ENCODE data around the gene GGT6.
"Not testable (repeated sequence)": the region's sequence is repeated elsewhere in the genome, so short reads cannot be mapped to it uniquely, and the experiment has no call there.

The GGT6 gene, protein sequence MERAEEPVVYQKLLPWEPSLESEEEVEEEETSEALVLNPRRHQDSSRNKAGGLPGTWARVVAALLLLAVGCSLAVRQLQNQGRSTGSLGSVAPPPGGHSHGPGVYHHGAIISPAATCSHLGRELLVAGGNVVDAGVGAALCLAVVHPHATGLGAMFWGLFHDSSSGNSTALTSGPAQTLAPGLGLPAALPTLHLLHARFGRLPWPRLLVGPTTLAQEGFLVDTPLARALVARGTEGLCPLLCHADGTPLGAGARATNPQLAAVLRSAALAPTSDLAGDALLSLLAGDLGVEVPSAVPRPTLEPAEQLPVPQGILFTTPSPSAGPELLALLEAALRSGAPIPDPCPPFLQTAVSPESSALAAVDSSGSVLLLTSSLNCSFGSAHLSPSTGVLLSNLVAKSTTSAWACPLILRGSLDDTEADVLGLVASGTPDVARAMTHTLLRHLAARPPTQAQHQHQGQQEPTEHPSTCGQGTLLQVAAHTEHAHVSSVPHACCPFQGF

GRCh38 chr17:4560421-4560820 lies at the start of gene GGT6:
Gene GGT6, minus strand, starts transcription at chr17:4560577. Its CDS starts 56 bp downstream, at chr17:4560521.
- no peak for DNase-seq

DNA sequence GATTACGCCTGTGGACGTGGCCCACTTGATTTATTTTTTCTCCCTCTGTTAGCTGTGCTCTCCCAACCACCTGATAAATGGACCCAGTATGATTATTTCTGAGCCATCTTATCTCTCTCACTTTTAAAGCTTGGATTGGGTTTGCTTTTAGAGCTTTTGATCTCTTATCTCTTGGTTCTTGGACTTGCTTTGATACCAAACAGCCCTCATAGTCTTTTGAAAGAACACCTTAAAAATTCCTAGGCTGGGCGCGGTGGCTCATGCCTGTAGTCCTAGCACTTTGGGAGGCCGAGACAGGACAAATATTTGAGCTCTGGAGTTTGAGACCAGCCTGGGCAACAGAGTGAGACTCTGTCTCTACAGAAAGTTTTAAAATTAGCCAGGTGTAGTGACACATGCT lies 49.8 kb upstream of the GGT6 start:
- no peak for DNase-seq

- no peak for DNase-seq
These were observed 49.4 kb upstream of the GGT6 start for GRCh38 chr17:4609761-4610160.

- DNase-seq, result peak; percentile 66
These were observed 47.4 kb upstream of the GGT6 start for GRCh38 chr17:4607773-4608187.

DNA sequence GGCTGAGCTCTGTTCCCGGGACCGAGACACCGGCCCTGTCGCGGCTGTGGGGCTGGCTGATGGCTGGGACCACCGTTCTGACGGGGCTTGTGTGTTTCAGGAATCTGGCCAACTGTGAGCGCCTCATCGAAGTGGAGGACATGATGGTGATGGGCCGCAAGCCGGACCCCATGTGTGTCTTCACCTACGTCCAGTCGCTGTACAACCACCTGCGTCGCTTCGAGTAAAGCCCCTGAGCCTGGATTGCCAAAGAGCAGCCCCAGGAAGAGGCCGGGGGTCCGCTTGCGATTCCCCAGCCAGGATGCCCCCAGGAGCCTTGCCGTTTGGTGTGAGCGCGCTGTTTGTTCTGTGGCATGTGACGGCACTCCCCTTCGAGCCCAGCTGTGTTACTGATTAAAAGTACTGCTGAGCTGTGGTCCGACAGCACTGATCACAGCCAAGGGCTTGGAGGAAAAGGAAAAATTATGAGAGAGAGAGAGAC lies 46.9 kb upstream of the GGT6 start:
- no peak for DNase-seq

DNA sequence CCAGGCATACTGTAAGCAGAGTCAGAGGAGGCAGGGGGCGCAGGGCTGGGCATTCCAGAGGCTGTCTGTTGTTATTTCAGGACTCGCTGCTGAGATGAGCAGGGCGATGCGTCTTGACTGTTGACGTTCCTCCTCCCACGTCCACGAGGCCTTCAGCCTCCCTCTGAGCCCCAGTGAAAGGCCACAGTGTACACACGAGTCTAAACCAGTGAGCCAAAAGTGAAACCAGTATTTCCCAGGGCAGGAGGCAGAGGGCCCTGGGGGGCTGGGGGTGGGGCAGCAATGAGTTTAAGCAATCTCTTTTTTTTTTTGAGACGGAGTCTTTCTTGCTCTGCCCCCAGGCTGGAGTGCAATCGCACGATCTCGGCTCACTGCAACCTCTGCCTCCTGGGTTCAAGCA lies 45.4 kb upstream of the GGT6 start:
- DNase-seq, result no peak

GRCh38 chr17:4604736-4605135 lies 44.4 kb upstream of the GGT6 start:
- not testable (repeated sequence) for DNase-seq

GRCh38 chr17:4604111-4604644 lies 43.8 kb upstream of the GGT6 start:
- peak; percentile 71 for DNase-seq

GRCh38 chr17:4602041-4602440 lies 41.7 kb upstream of the GGT6 start:
- no peak for DNase-seq

DNA sequence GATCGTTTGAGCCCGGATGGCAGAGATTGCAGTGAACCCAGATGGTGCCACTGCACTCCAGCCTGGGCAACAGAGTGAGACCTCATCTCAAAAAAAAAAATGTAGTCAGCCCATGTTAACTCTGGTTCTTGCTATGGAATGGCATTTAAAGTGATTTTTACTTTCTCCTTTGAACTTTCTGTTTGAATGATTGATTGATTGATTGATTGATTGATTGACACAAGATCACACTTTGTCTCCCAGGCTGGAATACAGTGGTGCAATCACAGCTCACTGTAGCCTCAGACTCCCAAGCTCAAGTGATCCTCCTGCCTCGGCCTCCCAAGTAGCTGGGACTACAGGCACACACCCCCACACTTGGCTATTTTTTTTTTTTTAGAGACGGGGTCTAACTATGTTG lies 40.9 kb upstream of the GGT6 start:
- DNase-seq, result no peak

GRCh38 chr17:4600563-4600962 lies 40.2 kb upstream of the GGT6 start:
- no peak for DNase-seq

- peak; percentile 70 for DNase-seq
These were observed 39.3 kb upstream of the GGT6 start for GRCh38 chr17:4599505-4600281.

DNA sequence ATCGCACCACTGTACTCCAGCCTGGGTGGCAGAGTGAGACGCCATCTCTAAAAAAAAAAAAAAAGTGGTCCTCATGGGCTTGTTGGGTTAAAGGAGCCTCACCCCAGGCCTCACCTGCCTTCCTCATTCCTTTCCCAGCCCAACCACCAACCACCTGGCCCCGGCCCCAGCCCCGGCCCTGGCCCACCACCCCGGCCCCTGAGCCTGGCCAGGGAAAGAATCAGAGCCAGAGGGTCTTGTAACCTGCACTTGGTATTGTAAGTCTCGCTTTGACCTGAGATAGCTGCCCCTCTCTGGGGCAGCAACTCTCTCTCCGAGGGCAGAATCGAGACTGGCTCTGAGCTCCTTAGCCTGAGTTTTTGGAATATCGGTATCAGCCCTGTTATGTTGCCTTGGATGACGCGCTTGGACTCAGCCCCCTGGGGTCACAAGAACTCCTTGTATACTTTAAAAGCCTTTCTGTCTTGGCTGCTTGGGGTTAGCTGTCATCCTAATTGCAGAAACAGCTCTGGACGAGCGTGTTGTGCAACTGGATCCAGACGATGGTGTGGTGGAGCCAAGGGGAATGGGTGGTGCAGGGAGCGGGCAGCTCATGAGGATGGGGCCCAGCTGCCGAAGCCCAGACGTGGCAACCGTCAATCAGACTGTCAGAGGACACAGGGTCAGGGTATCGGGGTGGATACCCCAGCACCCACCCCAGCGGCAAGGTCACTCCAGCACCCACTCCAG lies 38.6 kb upstream of the GGT6 start:
- peak; percentile 37 for DNase-seq

GRCh38 chr17:4597975-4598374 lies 37.6 kb upstream of the GGT6 start:
- DNase-seq, result no peak

DNA sequence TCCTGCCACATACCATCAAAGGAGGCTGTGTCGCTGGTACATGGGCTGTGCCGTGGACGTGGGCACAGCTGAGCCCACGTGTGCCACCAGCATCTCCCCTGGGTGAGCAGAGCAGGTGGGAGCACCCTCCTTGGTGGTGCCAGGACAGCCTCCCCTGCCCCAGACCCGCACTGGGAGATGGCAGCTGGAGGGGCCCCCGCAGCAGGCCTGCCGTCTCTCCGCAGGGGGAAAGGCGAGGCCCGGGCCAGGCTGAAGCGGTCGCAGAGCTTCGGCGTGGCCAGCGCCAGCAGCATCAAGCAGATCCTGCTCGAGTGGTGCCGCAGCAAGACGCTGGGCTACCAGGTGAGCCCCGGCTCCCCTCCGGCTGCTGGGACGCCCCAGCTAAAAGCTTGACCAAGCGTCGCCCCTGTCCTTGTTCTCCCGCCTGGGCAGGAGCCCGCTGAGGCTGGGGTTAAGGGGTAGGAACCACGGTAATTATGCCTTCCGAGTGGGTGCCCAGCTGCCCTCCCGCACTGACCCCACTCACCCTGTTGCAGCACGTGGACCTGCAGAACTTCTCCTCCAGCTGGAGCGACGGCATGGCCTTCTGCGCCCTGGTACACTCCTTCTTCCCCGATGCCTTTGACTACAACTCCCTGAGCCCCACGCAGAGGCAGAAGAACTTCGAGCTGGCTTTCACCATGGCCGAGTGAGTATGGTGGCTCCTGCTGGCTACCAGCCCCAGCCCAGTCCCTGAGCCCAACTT lies 36.4 kb upstream of the GGT6 start:
- DNase-seq, result no peak

- not testable (repeated sequence) for DNase-seq
These were observed 35.4 kb upstream of the GGT6 start for GRCh38 chr17:4595685-4596342.

GRCh38 chr17:4594931-4595684 lies 34.7 kb upstream of the GGT6 start:
- DNase-seq, result no peak

- DNase-seq, result no peak
These were observed 34.0 kb upstream of the GGT6 start for GRCh38 chr17:4594406-4594805.

- no peak for DNase-seq
These were observed 32.6 kb upstream of the GGT6 start for GRCh38 chr17:4593021-4593421.

DNA sequence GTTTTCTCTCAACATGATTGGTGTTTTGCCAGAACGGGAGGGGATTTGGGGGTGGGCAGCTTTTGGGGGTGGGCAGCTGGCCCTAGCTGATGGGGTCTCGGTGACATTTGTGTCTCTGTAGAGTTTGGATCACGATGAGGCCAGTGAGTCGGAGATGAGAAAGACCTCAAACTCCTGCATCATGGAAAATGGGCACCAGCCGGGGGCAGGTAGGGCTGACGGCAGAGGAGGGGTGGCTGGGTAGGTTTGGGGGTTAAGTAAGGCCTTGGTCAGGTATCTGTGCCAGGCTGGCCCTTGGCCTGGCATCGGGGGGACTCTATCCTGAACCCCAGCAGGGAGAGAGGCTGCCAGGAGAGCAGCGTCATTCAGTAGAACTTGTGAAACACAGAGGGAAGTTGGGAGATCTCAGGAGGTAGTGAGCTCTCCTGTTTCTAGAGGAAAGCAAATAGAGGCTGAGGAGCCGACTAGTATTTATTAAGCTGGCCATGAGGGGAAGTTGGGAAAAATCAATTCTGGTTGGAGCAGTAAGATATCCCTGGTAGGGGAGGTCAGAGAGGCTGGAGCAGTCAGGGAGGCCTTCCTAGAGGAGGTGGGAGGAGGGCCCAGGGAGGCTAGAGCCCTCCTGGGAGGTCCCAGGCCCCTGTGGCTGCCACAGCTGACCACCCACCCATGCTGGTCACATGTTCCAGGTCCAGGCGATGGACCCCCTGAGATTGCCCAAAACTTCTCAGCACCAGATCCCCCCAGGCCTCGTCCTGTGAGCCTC lies 32.0 kb upstream of the GGT6 start:
- DNase-seq, result no peak
